AG04450 (cell line): ENCODE measurements around the gene PDHX. TPM values are rescaled to one million over a fixed set of nuclear protein-coding genes. Genes with fewer than 3 reads are reported as not detected.
"Not testable (repeated sequence)": the region's sequence is repeated elsewhere in the genome, so short reads cannot be mapped to it uniquely, and the experiment has no call there.

Experiments used
- CTCF ChIA-PET: fragments of 300-600, 350-600 bp; formaldehyde crosslinking; extraction: SDS; loops from one replicate; lab custom pipeline; 2022; ENCODE audit warnings: antibody characterized with exemption, inconsistent platforms; lab: Charles Lee
- POLR2A ChIA-PET: fragments of 350-600 bp; formaldehyde crosslinking; extraction: SDS; loops from one replicate; lab custom pipeline; 2021; ENCODE audit warnings: antibody characterized with exemption, inconsistent platforms; lab: Yijun Ruan, JAX
- DNase-seq: peaks from one replicate; pipeline ENCODE4 v3.0.0-alpha.2; 2011; ENCODE audit warnings: low read depth, low spot score
- H3K27ac ChIP-seq: one replicate; pipeline ENCODE4 v1.5.1; 2012; ENCODE audit warnings: low read depth, low read length, control low read depth
- H3K27me3 ChIP-seq: one replicate; pipeline ENCODE4 v1.6.0; 2012; ENCODE audit warnings: low read length; ENCODE audit not compliant: control insufficient read depth, insufficient read depth
- H3K4me3 ChIP-seq: 2 replicates; pipeline ENCODE4 v1.5.1; 2011; ENCODE audit warnings: mild to moderate bottlenecking, low read depth, low read length, control low read depth
- H3K9me3 ChIP-seq: 2 replicates; pipeline ENCODE4 v1.5.1; 2012; ENCODE audit warnings: low read length; ENCODE audit not compliant: control insufficient read depth, insufficient read depth
- CTCF ChIP-seq: IDR thresholded peaks from 2 replicates; pipeline ENCODE4 v1.5.1; 2011; ENCODE audit warnings: low read depth, low read length, control low read depth, inconsistent platforms
- polyA plus RNA-seq: library from polyadenylated mRNA; depleted of rRNA; stranded (reverse); fragments of >200 nt; gene quantifications from 2 replicates; pipeline ENCODE4 v1.2.3, GENCODE V29; 2011

PDHX gene
- polyA plus RNA-seq, 1 experiment = 68.8 TPM

GRCh38 chr11:35016916-35017315, 100.5 kb downstream of the PDHX start:
- no peaks in the 10 kb centered on the region for H3K9me3 ChIP-seq
- no peak overlapping the region for H3K4me3 ChIP-seq
- DNase-seq = no peak
- no peak for TF ChIP-seq CTCF
- ChIA-PET POLR2A (interaction anchor here (1.0 kb wide), 1 partner anchor 100 kb away, joined by 3 read pairs; no protein-coding TSS in a partner anchor), CTCF (no interaction called here)
- no peaks in the 10 kb centered on the region for H3K27me3 ChIP-seq
- no peak overlapping the region for H3K27ac ChIP-seq

GRCh38 chr11:35017528-35018342, 101.3 kb downstream of the PDHX start:
- H3K9me3 ChIP-seq = no peaks in the 10 kb centered on the region; the same call in 1 of the 2 replicates
- H3K27me3 ChIP-seq = no peaks in the 10 kb centered on the region
- POLR2A ChIA-PET = interaction anchor here (1.0 kb wide), 1 partner anchor 99 kb away, joined by 3 read pairs; no protein-coding TSS in a partner anchor
- CTCF ChIA-PET = no interaction called here
- DNase-seq = no peak
- no peak overlapping the region for H3K27ac ChIP-seq
- no peak overlapping the region for H3K4me3 ChIP-seq
- TF ChIP-seq CTCF = no peak

GRCh38 chr11:35021589-35021988, 105.2 kb downstream of the PDHX start:
- no peak for TF ChIP-seq CTCF
- POLR2A ChIA-PET = no interaction called here
- H3K27ac ChIP-seq = no peak overlapping the region
- no peak for DNase-seq
- no peaks in the 10 kb centered on the region for H3K27me3 ChIP-seq
- CTCF ChIA-PET = no interaction called here
- H3K4me3 ChIP-seq = no peak overlapping the region
- H3K9me3 ChIP-seq = no peaks in the 10 kb centered on the region; the same call in 1 of the 2 replicates

GRCh38 chr11:35023940-35024339, 107.5 kb downstream of the PDHX start:
- H3K27me3 ChIP-seq, DNase-seq, H3K4me3 ChIP-seq, H3K9me3 ChIP-seq, POLR2A ChIA-PET, H3K27ac ChIP-seq, CTCF ChIA-PET: not testable (repeated sequence)

GRCh38 chr11:35028007-35028406, 111.6 kb downstream of the PDHX start:
- H3K4me3 ChIP-seq, CTCF ChIA-PET, H3K27me3 ChIP-seq, POLR2A ChIA-PET, H3K27ac ChIP-seq, H3K9me3 ChIP-seq, DNase-seq: not testable (repeated sequence)
